AG10803 (cell line): ENCODE measurements around the gene VSIG10L2.

Source experiments
- DNase-seq: peaks from one replicate; pipeline ENCODE4 v3.0.0; 2010; ENCODE audit warnings: low read depth
- H3K4me3 ChIP-seq: 2 replicates; pipeline ENCODE4 v1.5.1; 2011; ENCODE audit warnings: mild to moderate bottlenecking, low read length, control low read depth
- TF ChIP-seq, protein P1 (sequence below): conservative IDR thresholded peaks from 2 replicates; pipeline ENCODE4 v1.5.1; 2011; ENCODE audit warnings: mild to moderate bottlenecking, low read length, control low read depth, inconsistent platforms

VSIG10L2 gene

DNA sequence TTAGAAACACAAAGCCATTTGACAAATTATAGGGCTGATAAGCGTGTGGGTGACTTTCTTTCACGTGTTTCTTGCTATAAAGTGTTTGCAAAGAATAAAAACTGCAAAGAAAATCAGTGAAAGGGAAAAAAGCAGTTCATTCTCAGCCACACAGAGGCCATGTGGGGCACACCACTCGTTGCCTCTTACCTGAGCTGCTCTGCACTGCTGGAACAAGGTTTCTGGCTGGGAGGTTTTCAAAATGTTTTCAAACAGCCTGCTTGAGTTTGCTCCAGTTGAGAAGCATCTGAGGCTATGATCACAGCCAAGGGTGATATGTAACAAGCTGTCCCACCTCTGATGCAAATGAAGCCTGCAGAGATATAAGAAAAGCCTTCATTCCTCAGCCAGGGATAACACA lies 14.7 kb upstream of the VSIG10L2 start:
- DNase-seq = no peak
- TF ChIP-seq, protein P1, sequence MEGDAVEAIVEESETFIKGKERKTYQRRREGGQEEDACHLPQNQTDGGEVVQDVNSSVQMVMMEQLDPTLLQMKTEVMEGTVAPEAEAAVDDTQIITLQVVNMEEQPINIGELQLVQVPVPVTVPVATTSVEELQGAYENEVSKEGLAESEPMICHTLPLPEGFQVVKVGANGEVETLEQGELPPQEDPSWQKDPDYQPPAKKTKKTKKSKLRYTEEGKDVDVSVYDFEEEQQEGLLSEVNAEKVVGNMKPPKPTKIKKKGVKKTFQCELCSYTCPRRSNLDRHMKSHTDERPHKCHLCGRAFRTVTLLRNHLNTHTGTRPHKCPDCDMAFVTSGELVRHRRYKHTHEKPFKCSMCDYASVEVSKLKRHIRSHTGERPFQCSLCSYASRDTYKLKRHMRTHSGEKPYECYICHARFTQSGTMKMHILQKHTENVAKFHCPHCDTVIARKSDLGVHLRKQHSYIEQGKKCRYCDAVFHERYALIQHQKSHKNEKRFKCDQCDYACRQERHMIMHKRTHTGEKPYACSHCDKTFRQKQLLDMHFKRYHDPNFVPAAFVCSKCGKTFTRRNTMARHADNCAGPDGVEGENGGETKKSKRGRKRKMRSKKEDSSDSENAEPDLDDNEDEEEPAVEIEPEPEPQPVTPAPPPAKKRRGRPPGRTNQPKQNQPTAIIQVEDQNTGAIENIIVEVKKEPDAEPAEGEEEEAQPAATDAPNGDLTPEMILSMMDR = no peak
- H3K4me3 ChIP-seq = no peak overlapping the region

DNA sequence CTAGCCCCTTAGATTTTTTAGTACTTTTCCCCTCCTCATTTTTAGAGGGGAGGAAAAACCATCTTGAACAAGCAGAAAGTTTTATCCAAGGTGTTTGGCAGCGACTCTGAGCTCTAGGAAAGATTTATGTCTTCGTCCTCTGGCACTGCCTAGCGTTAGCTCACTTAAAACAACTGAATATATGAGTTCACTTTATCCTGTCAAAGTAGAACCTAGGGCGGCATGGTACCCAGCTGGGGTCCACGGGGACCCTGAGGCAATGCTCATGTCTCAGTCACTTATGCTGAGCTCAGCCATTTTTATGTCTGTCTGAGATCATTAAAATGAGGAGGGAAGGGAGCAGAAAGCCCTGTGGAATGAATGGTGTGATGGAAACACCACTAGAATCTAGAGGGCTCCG lies 14.2 kb upstream of the VSIG10L2 start:
- TF ChIP-seq, protein P1 = no peak
- no peak overlapping the region for H3K4me3 ChIP-seq
- no peak for DNase-seq

DNA sequence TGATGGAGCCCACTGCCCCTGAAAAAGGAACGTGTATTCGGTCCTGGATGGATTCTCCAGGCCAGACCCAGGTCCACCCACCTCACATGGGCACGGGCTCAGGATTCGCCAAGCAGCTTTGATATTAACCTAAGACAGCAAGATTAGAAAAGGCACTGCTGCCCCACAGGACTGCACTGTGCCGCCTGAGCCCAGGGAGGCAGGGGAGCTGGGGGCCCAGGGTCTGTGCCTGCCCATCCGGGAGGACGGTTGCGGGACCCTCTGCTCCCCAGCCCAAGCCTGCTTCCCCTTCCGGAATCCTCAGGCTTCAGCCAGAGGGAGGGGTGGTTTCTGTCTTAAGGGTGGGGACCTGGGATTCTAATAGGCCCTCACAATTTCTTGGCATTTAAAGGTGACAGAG lies 13.5 kb upstream of the VSIG10L2 start:
- no peak overlapping the region for H3K4me3 ChIP-seq
- TF ChIP-seq, protein P1 = no peak
- DNase-seq = no peak

DNA sequence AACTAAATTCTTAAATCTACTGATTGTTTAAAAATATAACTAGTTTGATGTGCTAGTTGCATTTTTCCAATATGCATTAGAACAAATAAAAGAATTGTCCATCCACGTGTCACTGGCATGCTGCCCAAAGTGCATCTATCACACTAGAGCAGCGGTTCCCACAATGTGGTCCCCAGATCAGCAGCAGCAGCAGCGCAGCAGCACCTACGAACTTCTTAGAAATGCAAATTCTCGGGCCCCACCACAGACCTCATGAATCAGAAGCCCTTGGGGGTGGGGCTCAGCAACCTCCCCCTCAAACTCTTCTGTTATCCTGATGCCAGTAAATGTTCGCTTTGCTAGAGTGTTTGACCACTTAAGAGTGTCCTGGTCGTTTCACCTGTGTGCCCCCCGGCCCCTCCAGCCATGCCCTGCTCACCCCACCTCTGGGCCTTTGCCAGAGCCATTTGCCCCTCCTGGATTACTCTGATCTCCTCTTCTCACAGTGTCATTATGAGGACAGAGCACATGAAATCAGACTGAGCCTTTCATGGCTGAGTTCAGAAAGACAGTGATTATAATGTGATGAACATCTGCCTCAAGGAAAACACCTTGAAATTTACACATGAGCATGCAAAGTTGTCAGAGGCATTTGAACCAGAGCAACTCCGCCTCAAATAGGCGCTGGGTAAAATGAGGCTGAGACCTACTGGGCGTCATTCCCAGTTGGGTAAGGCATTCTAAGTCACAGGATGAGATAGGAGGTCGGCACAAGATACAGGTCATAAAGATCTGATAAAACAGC lies 12.6 kb upstream of the VSIG10L2 start:
- DNase-seq = no peak
- H3K4me3 ChIP-seq = no peak overlapping the region
- TF ChIP-seq, protein P1 = no peak

DNA sequence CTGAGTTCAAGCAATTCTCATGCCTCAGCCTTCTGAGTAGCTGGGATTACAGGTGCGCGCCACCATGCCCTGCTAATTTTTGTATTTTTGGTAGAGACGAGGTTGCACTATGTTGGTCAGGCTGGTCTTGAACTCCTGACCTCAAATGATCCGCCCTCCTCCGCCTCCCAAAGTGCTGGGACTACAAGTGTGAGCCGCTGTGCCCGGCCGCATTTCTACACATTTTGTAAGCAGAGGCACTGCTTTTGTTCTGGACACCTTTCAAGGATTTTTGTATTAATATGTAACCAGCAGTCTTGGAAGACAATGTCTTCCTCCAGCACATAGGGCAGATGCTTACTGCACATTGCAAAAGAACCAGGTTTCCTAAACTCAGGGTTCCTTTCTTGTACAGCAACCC lies 11.4 kb upstream of the VSIG10L2 start:
- no peak for DNase-seq
- no peak overlapping the region for H3K4me3 ChIP-seq
- TF ChIP-seq, protein P1 = no peak

DNA sequence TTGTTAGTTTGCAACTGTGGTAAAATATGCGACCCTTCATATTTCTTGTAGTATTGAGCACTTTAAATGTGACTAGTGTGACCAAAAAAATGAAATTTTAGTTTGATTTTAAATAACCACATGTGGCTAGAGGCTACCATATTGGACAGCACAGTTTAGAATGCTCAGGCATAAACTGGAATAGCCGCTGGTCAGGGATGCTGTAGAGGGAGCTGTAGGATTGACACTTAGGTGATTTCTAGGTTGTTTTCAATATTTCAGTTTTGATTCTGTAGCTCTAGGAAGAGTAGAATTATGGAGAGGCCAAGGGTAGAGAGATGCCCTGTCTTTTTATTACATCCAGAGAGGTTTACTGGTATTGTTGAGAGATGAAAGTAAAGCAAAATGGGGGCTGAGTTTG lies 10.8 kb upstream of the VSIG10L2 start:
- DNase-seq = no peak
- H3K4me3 ChIP-seq = no peak overlapping the region
- TF ChIP-seq, protein P1 = no peak

DNA sequence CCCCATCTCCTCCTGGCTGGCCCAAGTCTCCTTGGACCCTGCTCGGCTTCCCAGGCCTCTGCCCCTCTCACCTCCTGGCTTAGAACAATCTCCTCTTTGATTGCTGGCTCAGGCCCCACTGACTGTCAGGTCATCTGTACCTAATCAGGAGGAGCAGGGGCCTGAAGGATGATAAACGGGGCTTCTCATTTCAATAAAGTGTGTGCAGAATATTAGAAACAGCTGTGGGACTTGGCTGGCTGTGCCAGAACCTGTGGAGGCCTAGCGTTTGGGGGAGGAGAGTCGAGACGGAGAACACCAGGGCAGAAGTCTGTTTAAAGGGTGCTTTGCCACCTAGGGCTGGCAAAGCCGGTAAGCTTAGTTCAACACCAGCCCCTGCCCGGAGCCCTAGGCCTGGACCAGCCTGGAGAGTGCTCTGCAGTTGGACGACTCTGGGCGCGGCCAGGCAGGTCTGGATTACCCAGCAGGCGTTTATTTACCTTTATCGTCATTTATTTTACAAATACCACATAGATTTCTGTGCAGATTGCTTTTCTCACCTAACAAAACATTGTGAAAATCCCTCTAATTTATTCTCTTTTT lies 10.1 kb upstream of the VSIG10L2 start:
- TF ChIP-seq, protein P1 = no peak
- H3K4me3 ChIP-seq = no peak overlapping the region
- peak; percentile 19 for DNase-seq
